SU-DHL-6 (cell line): ENCODE results near the gene IVNS1ABP.

Experiments
- H2AFZ ChIP-seq: fragments of 200-600 bp; sonication (generic); 2 replicates; pipeline ENCODE4 v1.6.1; 2014; ENCODE audit warnings: low read depth, mild to moderate bottlenecking, moderate library complexity, mixed read lengths, antibody characterized with exemption, low read length; ENCODE audit not compliant: severe bottlenecking
- H3F3A ChIP-seq: fragments of 200-600 bp; shearing (Covaris generic); 2 replicates; pipeline ENCODE4 v1.6.0; 2016; ENCODE audit warnings: antibody characterized with exemption, mild to moderate bottlenecking; ENCODE audit not compliant: insufficient read depth
- H3K27ac ChIP-seq: fragments of 200-600 bp; sonication (generic); 2 replicates; pipeline ENCODE4 v1.5.1; 2016; ENCODE audit warnings: low read depth, mild to moderate bottlenecking, low read length, moderate library complexity, mixed read lengths
- H3K27me3 ChIP-seq: fragments of 200-600 bp; sonication (generic), shearing (Covaris generic); 2 replicates; pipeline ENCODE4 v1.6.0; 2014; ENCODE audit warnings: mild to moderate bottlenecking, low read length
- H3K36me3 ChIP-seq: fragments of 200-600 bp; sonication (generic); 2 replicates; pipeline ENCODE4 v1.6.1; 2014; ENCODE audit warnings: mild to moderate bottlenecking, low read length, mixed read lengths
- H3K4me2 ChIP-seq: fragments of 300-600, 200-600 bp; shearing (Covaris generic), sonication (generic); 2 replicates; pipeline ENCODE4 v1.6.0; 2014; ENCODE audit warnings: low read length, low read depth, mild to moderate bottlenecking; ENCODE audit not compliant: poor library complexity, severe bottlenecking
- H3K4me3 ChIP-seq: fragments of 200-600 bp; sonication (generic); 2 replicates; pipeline ENCODE4 v1.5.1; 2014; ENCODE audit warnings: antibody characterized with exemption, low read length, mild to moderate bottlenecking, mixed read lengths; ENCODE audit not compliant: insufficient read depth, poor library complexity, severe bottlenecking
- H3K79me2 ChIP-seq: fragments of 200-600 bp; sonication (generic); 2 replicates; pipeline ENCODE4 v1.6.1; 2014; ENCODE audit warnings: mild to moderate bottlenecking, low read length, moderate library complexity; ENCODE audit not compliant: insufficient read depth
- H3K9ac ChIP-seq: fragments of 200-600 bp; sonication (generic); 2 replicates; pipeline ENCODE4 v1.7.0; 2014; ENCODE audit warnings: mild to moderate bottlenecking, low read length
- H3K9me2 ChIP-seq: fragments of 200-600 bp; sonication (generic); replicated peaks from 2 replicates; pipeline ENCODE4 v1.6.1; 2014; ENCODE audit warnings: low read length; ENCODE audit not compliant: insufficient read depth
- H3K9me3 ChIP-seq: fragments of 200-600 bp; sonication (generic); 2 replicates; pipeline ENCODE4 v1.6.1; 2014; ENCODE audit warnings: low read length, mixed read lengths; ENCODE audit not compliant: insufficient read depth
- H4K20me1 ChIP-seq: fragments of 200-600 bp; sonication (generic); 2 replicates; pipeline ENCODE4 v1.6.1; 2014; ENCODE audit warnings: low read depth, mild to moderate bottlenecking, antibody characterized with exemption, low read length, moderate library complexity, mixed read lengths
- CTCF ChIP-seq: fragments of 200-600 bp; sonication (generic); IDR thresholded peaks from one replicate; pipeline ENCODE4 v1.5.1; 2017; ENCODE audit warnings: antibody characterized with exemption, mild to moderate bottlenecking, low read length, moderate library complexity; ENCODE audit not compliant: insufficient read depth, poor library complexity, severe bottlenecking
- EZH2phosphoT487 ChIP-seq: fragments of 200-600 bp; sonication (generic), shearing (Covaris generic); conservative IDR thresholded peaks from 2 replicates; pipeline ENCODE4 v1.6.1; 2018; ENCODE audit warnings: mild to moderate bottlenecking, antibody characterized with exemption, low read length, moderate library complexity, mixed read lengths

The IVNS1ABP gene

DNA sequence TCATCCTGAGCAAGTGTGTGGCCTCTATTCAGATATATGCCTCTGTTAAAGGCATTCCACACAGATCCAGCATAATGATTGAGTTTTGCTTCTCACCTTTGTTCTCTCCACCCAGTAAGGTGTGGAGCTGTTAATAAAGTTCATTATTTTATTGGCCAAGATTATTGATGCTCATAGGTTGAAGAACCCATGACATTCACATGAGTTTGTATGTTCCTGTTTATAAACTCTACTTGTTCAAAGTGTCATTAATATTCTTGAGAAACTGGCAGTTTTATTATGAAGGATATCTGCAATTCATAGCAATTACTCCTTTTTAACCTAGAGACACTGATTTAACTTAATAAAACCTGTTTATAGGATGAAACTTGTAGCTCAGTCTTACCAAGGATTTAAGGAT, 22.0 kb downstream of the IVNS1ABP start:
- no peaks in the 10 kb centered on the region for H3K79me2 ChIP-seq
- H3K9me3 ChIP-seq, result no peaks in the 10 kb centered on the region
- peaks cover 13% of the 10 kb centered on the region; the same call in 1 of the 2 replicates for H3F3A ChIP-seq
- no peak overlapping the region for H3K9ac ChIP-seq
- H3K27ac ChIP-seq, result no peak overlapping the region
- no peaks in the 10 kb centered on the region for H4K20me1 ChIP-seq
- no peak overlapping the region for H2AFZ ChIP-seq
- peaks cover 53% of the 10 kb centered on the region for H3K36me3 ChIP-seq
- no peaks in the 10 kb centered on the region for H3K27me3 ChIP-seq
- no peaks in the 10 kb centered on the region for H3K9me2 ChIP-seq
- no peak overlapping the region for H3K4me2 ChIP-seq
- no peak overlapping the region for H3K4me3 ChIP-seq
- TF ChIP-seq CTCF, result no peak
- no peak for TF ChIP-seq EZH2phosphoT487

GRCh38 chr1:185293967-185294542, 23.0 kb downstream of the IVNS1ABP start:
- Histone ChIP-seq H3K9me2 (no peaks in the 10 kb centered on the region), H3F3A (peaks cover 13% of the 10 kb centered on the region; the same call in 1 of the 2 replicates), H2AFZ (no peak overlapping the region), H3K79me2 (no peaks in the 10 kb centered on the region), H4K20me1 (no peaks in the 10 kb centered on the region), H3K27ac (no peak overlapping the region), H3K4me3 (no peak overlapping the region), H3K9ac (no peak overlapping the region), H3K27me3 (no peaks in the 10 kb centered on the region), H3K9me3 (no peaks in the 10 kb centered on the region), H3K4me2 (no peak overlapping the region), H3K36me3 (peaks cover 43% of the 10 kb centered on the region)
- no peak for TF ChIP-seq EZH2phosphoT487
- no peak for TF ChIP-seq CTCF

DNA sequence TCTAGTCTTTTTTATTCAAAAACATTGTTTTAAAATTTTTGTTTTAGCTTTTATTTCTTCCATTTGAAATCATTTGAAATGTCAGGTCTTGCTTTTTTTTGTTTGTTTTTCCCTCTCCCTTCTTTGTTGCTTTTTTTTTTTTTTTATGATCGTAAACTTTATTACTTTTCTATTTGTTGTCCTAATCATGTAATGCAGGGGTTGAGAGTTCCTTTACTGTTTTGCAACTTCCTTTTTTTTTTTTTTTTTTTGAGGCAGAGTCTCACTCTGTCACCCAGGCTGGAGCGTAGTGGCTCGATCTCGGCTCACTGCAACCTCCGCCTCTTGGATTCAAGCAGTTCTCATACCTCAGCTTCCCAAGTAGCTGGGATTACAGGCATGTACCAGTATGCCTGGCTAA, 24.8 kb downstream of the IVNS1ABP start:
- Histone ChIP-seq H3F3A (peaks cover 13% of the 10 kb centered on the region; the same call in 1 of the 2 replicates), H3K27ac (no peak overlapping the region), H3K9ac (no peak overlapping the region), H3K4me2 (no peak overlapping the region), H3K79me2 (no peaks in the 10 kb centered on the region), H3K36me3 (peaks cover 24% of the 10 kb centered on the region), H3K9me2 (no peaks in the 10 kb centered on the region), H3K27me3 (no peaks in the 10 kb centered on the region), H4K20me1 (no peaks in the 10 kb centered on the region), H2AFZ (no peak overlapping the region), H3K9me3 (no peaks in the 10 kb centered on the region), H3K4me3 (no peak overlapping the region)
- TF ChIP-seq EZH2phosphoT487, result no peak
- no peak for TF ChIP-seq CTCF
